Gastroesophageal sphincter (tissue), 4 donors: ENCODE data around the gene DYNC1I1. TPM values are rescaled to one million over a fixed set of nuclear protein-coding genes. Genes with fewer than 3 reads are reported as not detected.

Source experiments
- ATAC-seq: fragments of 150-250 bp; one replicate; pipeline ENCODE4 v1.9.1; 2016; ENCODE audit warnings: mild to moderate bottlenecking, moderate library complexity
- H3K27ac ChIP-seq, 4 donors: fragments of 200-600 bp; sonication (generic) in 3 of 4; 1 replicate in 3 of 4; 2 replicates in 1 of 4; pipeline ENCODE4 v1.5.1; 2016 to 2019
- H3K27me3 ChIP-seq: fragments of 200-600 bp; sonication (generic); one replicate; pipeline ENCODE4 v1.5.1; 2019
- H3K36me3 ChIP-seq, 2 donors: fragments of 200-600 bp; sonication (generic); one replicate each; pipeline ENCODE4 v1.5.1; 2019; ENCODE audit warnings: control low read depth in 1 of 2
- H3K4me1 ChIP-seq, 3 donors: fragments of 200-600 bp; sonication (generic); 1 replicate in 2 of 3; 2 replicates in 1 of 3; pipeline ENCODE4 v1.5.1; 2016 to 2019; ENCODE audit warnings: control low read depth in 2 of 3
- H3K4me3 ChIP-seq, 2 donors: fragments of 200-600 bp; sonication (generic); one replicate each; pipeline ENCODE4 v1.5.1; 2019; ENCODE audit warnings: mild to moderate bottlenecking in 1 of 2, moderate library complexity in 1 of 2
- H3K9me3 ChIP-seq, 3 donors: fragments of 200-600 bp; sonication (generic); one replicate each; pipeline ENCODE4 v1.5.1; 2017 to 2019; ENCODE audit warnings: control low read depth in 2 of 3
- EP300 ChIP-seq: sonication (generic); formaldehyde crosslinking; IDR thresholded peaks from one replicate; pipeline ENCODE4 v1.6.1; 2017; ENCODE audit warnings: antibody characterized with exemption, mild to moderate bottlenecking
- POLR2A ChIP-seq, 2 donors: fragments of 450-650 bp; IDR thresholded peaks; one replicate each; pipeline ENCODE4 v1.6.1; 2017; ENCODE audit warnings: antibody characterized with exemption in 2 of 2, mild to moderate bottlenecking in 2 of 2, moderate library complexity in 1 of 2
- POLR2AphosphoS5 ChIP-seq: sonication (generic); formaldehyde crosslinking; IDR thresholded peaks from one replicate; pipeline ENCODE4 v1.6.1; 2017; ENCODE audit warnings: antibody characterized with exemption
- WGBS, 2 donors: methylation state at CpG; one replicate each; pipeline ENCODE4 v1.1.5; 2018; ENCODE audit warnings: low coverage in 1 of 2; 5-methylcytosine and 5-hydroxymethylcytosine counted together
- total RNA-seq, 4 donors: library from RNA; depleted of rRNA; stranded (reverse); fragments of >200 nt; gene quantifications; one replicate each; pipeline ENCODE4 v1.1.0, GENCODE V29; 2016
- TF ChIP-seq, protein P1 (sequence below), 4 experiments: fragments of 200-600 bp in 2 of 4; fragments of 450-650 bp in 2 of 4; sonication (generic) in 1 of 4; IDR thresholded peaks; one replicate each; pipeline ENCODE4 v1.5.1; 2017 to 2019; ENCODE audit warnings: antibody characterized with exemption in 4 of 4, mild to moderate bottlenecking in 2 of 4, moderate library complexity in 2 of 4

DYNC1I1 gene
- total RNA-seq, 4 donors from 2014 or later, result 7.6 to 23.8 (median 18.2) TPM

DNA sequence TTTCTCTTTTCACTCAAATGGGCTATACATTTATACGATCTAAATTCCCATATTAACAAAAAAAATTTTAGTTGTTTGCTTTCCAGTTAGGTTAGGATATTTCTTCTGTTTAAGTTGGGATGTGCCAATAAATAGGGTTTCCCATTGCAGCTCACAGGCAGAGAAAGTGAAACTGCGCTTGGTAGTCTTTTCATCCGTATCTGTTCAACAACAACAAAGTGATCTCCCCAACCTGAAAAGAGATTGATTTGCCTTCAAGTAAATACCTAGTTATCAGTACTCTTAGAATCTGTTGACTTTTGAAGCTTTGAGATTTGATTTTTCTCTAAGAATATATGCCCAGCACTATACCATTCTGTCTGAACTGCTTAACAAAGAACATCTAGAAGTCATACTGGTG lies 143.4 kb downstream of the DYNC1I1 start:
- no peak for ATAC-seq
- Histone ChIP-seq H3K4me1 (peaks cover 0 to 13% (median 0%) of the 10 kb centered on the region in 3 donors), H3K4me3 (peak overlapping the region; percentile 9 to 14), H3K9me3 (no peaks in the 10 kb centered on the region), H3K27me3 (no peaks in the 10 kb centered on the region), H3K36me3 (no peaks in the 10 kb centered on the region), H3K27ac (no peak overlapping the region)
- WGBS, 2 donors, result 55 to 64% methylated on average over 3 of the region's 3 CpGs
- TF ChIP-seq POLR2A (IDR thresholded peaks at IDR 0.05) (no peak), POLR2AphosphoS5 (no peak), EP300 (no peak)
- TF ChIP-seq, protein P1, sequence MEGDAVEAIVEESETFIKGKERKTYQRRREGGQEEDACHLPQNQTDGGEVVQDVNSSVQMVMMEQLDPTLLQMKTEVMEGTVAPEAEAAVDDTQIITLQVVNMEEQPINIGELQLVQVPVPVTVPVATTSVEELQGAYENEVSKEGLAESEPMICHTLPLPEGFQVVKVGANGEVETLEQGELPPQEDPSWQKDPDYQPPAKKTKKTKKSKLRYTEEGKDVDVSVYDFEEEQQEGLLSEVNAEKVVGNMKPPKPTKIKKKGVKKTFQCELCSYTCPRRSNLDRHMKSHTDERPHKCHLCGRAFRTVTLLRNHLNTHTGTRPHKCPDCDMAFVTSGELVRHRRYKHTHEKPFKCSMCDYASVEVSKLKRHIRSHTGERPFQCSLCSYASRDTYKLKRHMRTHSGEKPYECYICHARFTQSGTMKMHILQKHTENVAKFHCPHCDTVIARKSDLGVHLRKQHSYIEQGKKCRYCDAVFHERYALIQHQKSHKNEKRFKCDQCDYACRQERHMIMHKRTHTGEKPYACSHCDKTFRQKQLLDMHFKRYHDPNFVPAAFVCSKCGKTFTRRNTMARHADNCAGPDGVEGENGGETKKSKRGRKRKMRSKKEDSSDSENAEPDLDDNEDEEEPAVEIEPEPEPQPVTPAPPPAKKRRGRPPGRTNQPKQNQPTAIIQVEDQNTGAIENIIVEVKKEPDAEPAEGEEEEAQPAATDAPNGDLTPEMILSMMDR (IDR thresholded peaks at IDR 0.05), result no peak

DNA sequence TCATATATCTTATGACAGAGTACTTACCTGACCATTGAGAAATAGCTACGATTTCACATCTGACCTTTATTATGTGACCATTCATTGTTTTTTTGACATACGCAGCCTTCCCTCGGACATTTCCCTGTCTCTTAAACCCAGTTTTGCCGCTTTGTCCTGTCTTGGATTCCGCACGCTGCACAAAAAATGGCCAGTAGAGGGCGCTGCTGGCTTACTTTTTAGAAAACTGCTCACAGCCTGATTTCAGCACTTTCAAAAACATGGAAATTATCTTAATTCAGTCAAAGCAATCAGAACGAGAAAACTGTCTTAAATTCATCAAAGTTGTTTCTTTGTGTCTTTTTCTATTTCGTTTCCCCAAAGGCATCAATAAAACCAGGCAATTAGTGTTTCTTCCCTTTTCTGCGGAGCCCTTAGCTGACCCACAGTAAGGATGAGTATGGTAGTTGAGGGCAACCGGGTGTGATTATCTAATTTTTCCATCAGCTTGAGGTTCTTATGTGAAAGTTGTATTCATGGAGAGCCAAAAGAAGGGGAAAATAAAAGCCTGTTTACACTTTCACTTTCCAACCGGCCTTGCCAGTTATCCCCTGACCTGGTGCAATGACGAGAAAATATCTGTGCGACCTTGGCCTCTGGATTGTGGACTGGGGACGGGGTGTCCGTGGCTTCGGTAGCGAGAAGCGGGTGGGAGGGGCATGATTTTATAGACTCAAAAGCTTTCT lies 144.4 kb downstream of the DYNC1I1 start:
- peak overlapping the region; percentile 9 to 14 for H3K4me3 ChIP-seq
- no peak for TF ChIP-seq POLR2AphosphoS5
- TF ChIP-seq, protein P1 (IDR thresholded peaks at IDR 0.05), result peak; percentile 80 to 89 (median 86)
- peaks cover 0 to 13% (median 0%) of the 10 kb centered on the region in 3 donors for H3K4me1 ChIP-seq
- no peaks in the 10 kb centered on the region for H3K9me3 ChIP-seq
- no peak overlapping the region for H3K27ac ChIP-seq
- peak; percentile 38 for ATAC-seq
- H3K27me3 ChIP-seq, result no peaks in the 10 kb centered on the region
- WGBS, 2 donors, result 15 to 50% methylated on average over 13 to 19 of the region's 19 CpGs
- no peaks in the 10 kb centered on the region for H3K36me3 ChIP-seq

DNA sequence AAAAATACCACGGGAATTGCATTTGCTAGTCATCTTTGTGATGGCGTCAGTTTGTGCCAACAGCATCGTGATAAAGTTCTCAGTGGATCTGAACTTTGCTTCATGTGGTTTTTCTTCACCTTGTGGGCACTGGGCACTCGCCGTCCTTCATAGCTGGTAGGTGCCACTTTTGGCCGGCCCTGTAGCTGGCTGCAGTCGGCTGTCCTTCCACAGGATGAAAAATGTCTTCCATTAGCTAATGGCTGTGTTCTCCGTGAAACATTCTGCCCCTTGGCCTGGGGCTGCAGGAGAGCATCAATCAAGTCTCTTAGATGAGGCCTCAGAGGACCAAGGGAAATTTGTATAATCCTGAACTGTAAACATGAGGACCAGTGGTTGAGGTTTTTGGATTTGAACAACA lies 145.3 kb downstream of the DYNC1I1 start:
- no peaks in the 10 kb centered on the region for H3K9me3 ChIP-seq
- H3K27ac ChIP-seq, result no peak overlapping the region
- no peak for ATAC-seq
- peaks cover 0 to 13% (median 0%) of the 10 kb centered on the region in 3 donors for H3K4me1 ChIP-seq
- H3K4me3 ChIP-seq, result no peak overlapping the region
- TF ChIP-seq, protein P1 (IDR thresholded peaks at IDR 0.05), result no peak
- no peak for TF ChIP-seq POLR2AphosphoS5
- TF ChIP-seq EP300, result no peak
- TF ChIP-seq POLR2A (IDR thresholded peaks at IDR 0.05), result no peak
- H3K27me3 ChIP-seq, result no peaks in the 10 kb centered on the region
- no peaks in the 10 kb centered on the region for H3K36me3 ChIP-seq
- WGBS, 2 donors, result 28 to 82% methylated on average over 4 to 5 of the region's 8 CpGs

DNA sequence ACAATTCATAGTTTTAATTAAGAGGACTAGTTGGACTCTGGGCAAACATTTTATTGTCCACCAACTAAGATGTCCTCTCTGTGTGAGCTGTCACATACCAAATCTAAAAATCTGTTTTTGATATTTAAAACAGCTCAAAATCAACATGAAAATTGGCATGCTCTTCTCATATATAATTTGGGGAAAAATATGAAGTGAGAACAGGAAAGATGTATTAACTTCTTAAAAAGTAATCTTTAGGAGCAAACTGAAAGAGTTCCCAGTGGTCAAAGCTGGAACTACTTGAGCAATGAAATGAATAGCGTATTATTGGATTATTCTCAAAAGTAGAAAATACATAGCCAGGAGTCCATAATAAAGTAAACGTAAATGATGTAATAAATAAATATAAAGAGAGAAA lies 147.2 kb downstream of the DYNC1I1 start:
- no peak overlapping the region for H3K4me3 ChIP-seq
- H3K4me1 ChIP-seq, result peaks cover 0 to 13% (median 0%) of the 10 kb centered on the region in 3 donors
- WGBS, 2 donors, result 66 to 85% methylated on average over 2 of the region's 2 CpGs
- TF ChIP-seq EP300, result no peak
- TF ChIP-seq POLR2AphosphoS5, result no peak
- TF ChIP-seq, protein P1 (IDR thresholded peaks at IDR 0.05), result no peak
- TF ChIP-seq POLR2A (IDR thresholded peaks at IDR 0.05), result no peak
- no peak overlapping the region for H3K27ac ChIP-seq
- ATAC-seq, result no peak
- H3K27me3 ChIP-seq, result no peaks in the 10 kb centered on the region
- no peaks in the 10 kb centered on the region for H3K9me3 ChIP-seq
- H3K36me3 ChIP-seq, result no peaks in the 10 kb centered on the region

DNA sequence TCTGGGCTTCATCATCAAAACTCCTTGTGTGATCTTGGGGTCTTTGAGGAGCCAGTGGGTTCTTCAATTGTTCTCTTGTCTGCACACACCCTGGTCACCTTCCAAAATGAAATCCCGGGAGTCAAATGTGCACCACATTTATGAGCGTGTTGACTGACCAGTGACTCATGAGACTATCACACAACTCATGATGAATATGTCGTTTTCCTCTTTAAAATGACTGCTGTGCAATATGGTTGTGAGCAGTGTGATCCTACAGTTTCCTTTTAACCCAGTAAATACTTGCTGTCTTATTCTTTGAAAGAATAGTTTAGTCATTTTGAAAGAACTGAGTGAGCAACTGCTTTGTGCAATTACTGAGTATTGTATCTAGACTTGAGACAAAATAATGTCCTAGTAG lies 149.2 kb downstream of the DYNC1I1 start:
- WGBS, 2 donors, result 67 to 74% methylated on average over 3 of the region's 3 CpGs
- Histone ChIP-seq H3K4me3 (no peak overlapping the region), H3K27me3 (no peaks in the 10 kb centered on the region), H3K27ac (no peak overlapping the region), H3K4me1 (peaks cover 0 to 8% (median 0%) of the 10 kb centered on the region in 3 donors), H3K9me3 (no peaks in the 10 kb centered on the region), H3K36me3 (no peaks in the 10 kb centered on the region)
- ATAC-seq, result no peak
- TF ChIP-seq POLR2A (IDR thresholded peaks at IDR 0.05) (no peak), POLR2AphosphoS5 (no peak), EP300 (no peak)
- TF ChIP-seq, protein P1 (IDR thresholded peaks at IDR 0.05), result no peak
